ENCODE measurements around the gene CSK. TPM values are rescaled to one million over a fixed set of nuclear protein-coding genes. Genes with fewer than 3 reads are reported as not detected.
A peak's percentile ranks its signal among the peaks of the same experiment; 100 is the strongest.

CSK gene
- total RNA-seq, 2 experiments from 2014 or later, result 315 to 348 TPM

DNA sequence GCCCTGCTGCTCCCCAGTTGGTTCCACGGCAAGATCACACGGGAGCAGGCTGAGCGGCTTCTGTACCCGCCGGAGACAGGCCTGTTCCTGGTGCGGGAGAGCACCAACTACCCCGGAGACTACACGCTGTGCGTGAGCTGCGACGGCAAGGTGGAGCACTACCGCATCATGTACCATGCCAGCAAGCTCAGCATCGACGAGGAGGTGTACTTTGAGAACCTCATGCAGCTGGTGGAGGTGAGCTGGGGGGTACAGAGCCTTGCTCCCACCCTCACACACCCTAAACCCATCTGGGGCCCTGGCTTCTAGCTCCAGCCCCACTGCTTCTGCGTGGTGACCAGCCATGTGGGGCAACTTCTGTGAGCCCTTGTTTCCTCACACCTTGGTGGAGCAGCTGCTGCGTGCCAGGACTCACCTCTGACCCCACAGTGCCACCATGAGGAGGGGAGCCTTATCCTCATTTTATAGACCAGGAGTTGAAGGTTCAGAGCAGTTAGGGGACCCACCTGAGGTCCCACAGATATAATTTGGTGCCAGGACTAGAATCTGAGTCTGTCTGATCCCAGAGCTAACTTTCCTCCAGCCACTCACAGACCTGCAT lies 17.5 kb downstream of the CSK start:
- H3K4me1 Mint-ChIP-seq, result peaks cover 59% of the 10 kb centered on the region
- ChIA-PET POLR2A (interaction anchor here (1.2 kb wide), 1 partner anchor 28 kb away, joined by 5 read pairs; no protein-coding TSS in a partner anchor), CTCF (interaction anchor here (0.6 to 27.7 kb wide), 14 partner anchors 9 to 425 kb away, joined by 3 to 930 read pairs (median 4); partner anchors contain the start of gene CSK)
- no peaks in the 10 kb centered on the region for H3K27me3 Mint-ChIP-seq
- no peak overlapping the region for H3K4me3 Mint-ChIP-seq
- H3K27ac Mint-ChIP-seq, result peak overlapping the region; percentile 80
- peak; percentile 33 for DNase-seq
- peaks cover 60% of the 10 kb centered on the region for H3K36me3 Mint-ChIP-seq (ENCODE audit: low read depth)
- no peaks in the 10 kb centered on the region for H3K9me3 Mint-ChIP-seq

DNA sequence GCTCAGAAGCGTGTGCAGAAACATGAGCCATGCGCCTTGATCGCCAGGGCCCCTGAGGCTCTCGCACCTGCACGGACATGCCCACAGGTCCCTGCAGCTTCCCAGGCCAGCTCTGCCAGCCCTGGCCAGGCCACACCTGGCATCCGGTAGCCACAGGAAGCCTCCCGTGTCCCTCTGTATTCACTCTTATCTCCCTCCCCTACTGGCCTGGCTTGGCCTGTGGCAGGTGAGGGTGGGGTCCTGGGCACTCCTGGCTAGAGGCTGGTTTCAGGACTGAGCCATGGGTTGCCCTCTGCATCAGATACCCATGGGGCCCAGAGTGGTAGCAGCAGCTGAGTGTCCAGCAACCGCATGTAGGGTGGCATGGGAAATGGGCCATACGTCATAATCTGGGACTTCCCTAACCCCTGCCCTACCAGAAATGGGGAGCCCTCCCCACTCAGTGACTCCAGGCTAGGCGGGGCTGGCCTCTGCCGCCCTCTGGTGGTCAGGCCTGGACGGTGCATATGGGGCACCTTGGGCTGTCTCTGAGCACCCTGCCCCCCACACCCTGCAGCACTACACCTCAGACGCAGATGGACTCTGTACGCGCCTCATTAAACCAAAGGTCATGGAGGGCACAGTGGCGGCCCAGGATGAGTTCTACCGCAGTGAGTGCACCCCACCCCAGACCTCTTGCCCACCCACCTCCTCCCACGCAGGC lies 18.1 kb downstream of the CSK start:
- Mint-ChIP-seq H3K27me3 (no peaks in the 10 kb centered on the region), H3K4me1 (peaks cover 55% of the 10 kb centered on the region), H3K4me3 (no peak overlapping the region), H3K36me3 (ENCODE audit: low read depth) (peaks cover 63% of the 10 kb centered on the region), H3K9me3 (no peaks in the 10 kb centered on the region), H3K27ac (peak overlapping the region; percentile 80)
- ChIA-PET POLR2A (interaction anchor here (1.2 kb wide), 1 partner anchor 29 kb away, joined by 5 read pairs; no protein-coding TSS in a partner anchor), CTCF (interaction anchor here (0.6 to 27.7 kb wide), 15 partner anchors 8 to 425 kb away, joined by 3 to 930 read pairs (median 4); partner anchors contain the start of gene CSK)
- peak; percentile 86 for DNase-seq

DNA sequence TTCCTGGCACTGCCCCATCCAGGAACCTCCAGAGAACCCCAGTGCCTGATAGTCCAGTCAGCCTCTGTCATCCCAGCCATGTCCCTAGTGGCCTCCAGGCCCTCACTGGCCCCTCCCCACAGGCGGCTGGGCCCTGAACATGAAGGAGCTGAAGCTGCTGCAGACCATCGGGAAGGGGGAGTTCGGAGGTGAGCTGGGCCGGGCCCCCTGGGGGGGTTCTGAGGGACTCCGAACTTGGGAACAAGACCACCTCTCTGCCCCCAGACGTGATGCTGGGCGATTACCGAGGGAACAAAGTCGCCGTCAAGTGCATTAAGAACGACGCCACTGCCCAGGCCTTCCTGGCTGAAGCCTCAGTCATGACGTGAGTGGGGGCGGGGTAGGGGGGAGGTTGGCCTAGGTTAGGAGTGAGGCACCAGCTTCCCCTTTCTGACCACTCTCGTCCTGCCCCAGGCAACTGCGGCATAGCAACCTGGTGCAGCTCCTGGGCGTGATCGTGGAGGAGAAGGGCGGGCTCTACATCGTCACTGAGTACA lies 18.7 kb downstream of the CSK start:
- H3K9me3 Mint-ChIP-seq, result no peaks in the 10 kb centered on the region
- no peak overlapping the region for H3K4me3 Mint-ChIP-seq
- H3K27me3 Mint-ChIP-seq, result no peaks in the 10 kb centered on the region
- H3K36me3 Mint-ChIP-seq (ENCODE audit: low read depth), result peaks cover 59% of the 10 kb centered on the region
- no peak overlapping the region for H3K27ac Mint-ChIP-seq
- peaks cover 49% of the 10 kb centered on the region for H3K4me1 Mint-ChIP-seq
- CTCF ChIA-PET, result interaction anchor here (0.8 to 27.7 kb wide), 8 partner anchors 10 to 166 kb away, joined by 3 to 930 read pairs (median 6); partner anchors contain the start of genes CSK and LMAN1L
- DNase-seq, result no peak
- POLR2A ChIA-PET, result no interaction called here

DNA sequence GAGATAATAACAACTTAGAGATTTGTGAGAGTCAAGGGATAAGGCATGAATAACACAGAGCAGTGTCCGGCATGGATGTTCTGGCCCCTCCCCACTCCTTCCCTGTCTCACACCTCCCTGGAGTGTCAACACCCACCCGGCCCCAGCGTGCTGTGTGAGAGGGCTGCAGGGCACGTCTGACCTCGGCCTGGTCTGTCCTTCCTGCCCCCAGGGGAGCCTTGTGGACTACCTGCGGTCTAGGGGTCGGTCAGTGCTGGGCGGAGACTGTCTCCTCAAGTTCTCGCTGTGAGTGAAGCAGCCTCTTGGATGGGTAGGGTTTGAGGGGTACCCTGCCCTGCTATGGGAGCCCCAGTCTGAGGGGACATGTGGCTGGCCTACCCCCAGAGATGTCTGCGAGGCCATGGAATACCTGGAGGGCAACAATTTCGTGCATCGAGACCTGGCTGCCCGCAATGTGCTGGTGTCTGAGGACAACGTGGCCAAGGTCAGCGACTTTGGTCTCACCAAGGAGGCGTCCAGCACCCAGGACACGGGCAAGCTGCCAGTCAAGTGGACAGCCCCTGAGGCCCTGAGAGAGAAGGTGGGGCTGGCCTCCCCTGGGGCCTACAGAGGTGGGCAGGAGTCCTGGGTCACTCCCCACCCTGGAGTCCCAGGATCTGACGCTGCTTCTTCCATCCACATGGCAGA lies 19.6 kb downstream of the CSK start:
- ChIA-PET POLR2A (no interaction called here), CTCF (interaction anchor here (0.6 to 27.7 kb wide), 4 partner anchors 10 to 20 kb away, joined by 3 to 930 read pairs (median 6); partner anchors contain the start of genes CSK and LMAN1L)
- H3K36me3 Mint-ChIP-seq (ENCODE audit: low read depth), result peaks cover 53% of the 10 kb centered on the region
- peak; percentile 5 for DNase-seq
- no peak overlapping the region for H3K27ac Mint-ChIP-seq
- no peaks in the 10 kb centered on the region for H3K9me3 Mint-ChIP-seq
- H3K4me1 Mint-ChIP-seq, result peaks cover 45% of the 10 kb centered on the region
- H3K27me3 Mint-ChIP-seq, result no peaks in the 10 kb centered on the region
- no peak overlapping the region for H3K4me3 Mint-ChIP-seq

DNA sequence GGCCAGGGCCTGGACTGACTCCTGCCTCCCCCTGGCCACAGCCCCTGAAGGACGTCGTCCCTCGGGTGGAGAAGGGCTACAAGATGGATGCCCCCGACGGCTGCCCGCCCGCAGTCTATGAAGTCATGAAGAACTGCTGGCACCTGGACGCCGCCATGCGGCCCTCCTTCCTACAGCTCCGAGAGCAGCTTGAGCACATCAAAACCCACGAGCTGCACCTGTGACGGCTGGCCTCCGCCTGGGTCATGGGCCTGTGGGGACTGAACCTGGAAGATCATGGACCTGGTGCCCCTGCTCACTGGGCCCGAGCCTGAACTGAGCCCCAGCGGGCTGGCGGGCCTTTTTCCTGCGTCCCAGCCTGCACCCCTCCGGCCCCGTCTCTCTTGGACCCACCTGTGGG lies 20.4 kb downstream of the CSK start:
- no peaks in the 10 kb centered on the region for H3K9me3 Mint-ChIP-seq

DNA sequence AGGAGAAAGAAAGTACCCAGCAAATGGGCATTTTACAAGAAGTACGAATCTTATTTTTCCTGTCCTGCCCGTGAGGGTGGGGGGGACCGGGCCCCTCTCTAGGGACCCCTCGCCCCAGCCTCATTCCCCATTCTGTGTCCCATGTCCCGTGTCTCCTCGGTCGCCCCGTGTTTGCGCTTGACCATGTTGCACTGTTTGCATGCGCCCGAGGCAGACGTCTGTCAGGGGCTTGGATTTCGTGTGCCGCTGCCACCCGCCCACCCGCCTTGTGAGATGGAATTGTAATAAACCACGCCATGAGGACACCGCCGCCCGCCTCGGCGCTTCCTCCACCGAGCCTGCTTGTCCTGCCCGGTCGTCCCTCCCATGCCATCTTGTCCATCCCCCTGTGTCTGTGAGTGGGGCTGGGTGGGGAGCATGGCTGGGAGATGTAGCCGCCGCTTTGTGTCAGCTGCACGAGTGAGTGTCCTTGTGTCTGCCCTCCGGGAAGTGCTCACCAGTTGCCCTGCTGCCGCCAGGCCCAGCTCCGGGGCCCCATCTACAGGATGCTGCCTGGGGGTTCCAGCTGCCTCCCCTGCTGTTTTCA lies 21.1 kb downstream of the CSK start:
- Mint-ChIP-seq H3K4me3 (no peak overlapping the region), H3K27me3 (no peaks in the 10 kb centered on the region), H3K27ac (no peak overlapping the region), H3K36me3 (ENCODE audit: low read depth) (peaks cover 51% of the 10 kb centered on the region), H3K4me1 (peaks cover 44% of the 10 kb centered on the region), H3K9me3 (no peaks in the 10 kb centered on the region)
- ChIA-PET POLR2A (no interaction called here), CTCF (interaction anchor here (27.7 kb wide), 1 partner anchor 22 kb away, joined by 930 read pairs; the partner anchor contains the start of gene CSK)
- no peak for DNase-seq

More for the DNA sequence above, 20.4 kb downstream of the CSK start:
- Mint-ChIP-seq H3K36me3 (ENCODE audit: low read depth) (peaks cover 52% of the 10 kb centered on the region), H3K27ac (no peak overlapping the region), H3K4me1 (peaks cover 48% of the 10 kb centered on the region), H3K4me3 (no peak overlapping the region), H3K27me3 (no peaks in the 10 kb centered on the region)
- peak; percentile 5 for DNase-seq
- ChIA-PET POLR2A (no interaction called here), CTCF (interaction anchor here (0.7 to 27.7 kb wide), 2 partner anchors 8 to 21 kb away, joined by 4 to 930 read pairs; partner anchors contain the start of gene CSK)

DNA sequence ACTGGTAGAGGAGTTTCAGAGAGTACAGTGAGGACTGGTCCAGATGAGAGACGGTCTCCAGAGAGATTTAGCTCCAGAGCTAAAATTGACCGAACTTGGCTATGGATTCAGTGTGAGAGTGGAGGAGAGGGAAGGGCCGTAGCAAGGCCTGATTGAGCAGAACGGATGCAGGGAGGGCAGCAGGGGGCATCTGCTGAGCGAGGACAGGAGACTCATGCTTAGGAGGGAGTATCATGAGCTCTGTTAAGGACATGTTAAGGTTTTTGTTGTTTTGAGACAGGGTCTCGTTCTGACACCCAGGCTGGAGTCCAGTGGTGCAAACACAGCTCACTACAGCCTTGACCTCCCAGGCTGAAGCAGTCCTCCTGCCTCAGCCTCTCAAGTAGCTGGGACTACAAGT lies 23.1 kb downstream of the CSK start:
- peaks cover 38% of the 10 kb centered on the region for H3K36me3 Mint-ChIP-seq (ENCODE audit: low read depth)
- POLR2A ChIA-PET, result no interaction called here

DNA sequence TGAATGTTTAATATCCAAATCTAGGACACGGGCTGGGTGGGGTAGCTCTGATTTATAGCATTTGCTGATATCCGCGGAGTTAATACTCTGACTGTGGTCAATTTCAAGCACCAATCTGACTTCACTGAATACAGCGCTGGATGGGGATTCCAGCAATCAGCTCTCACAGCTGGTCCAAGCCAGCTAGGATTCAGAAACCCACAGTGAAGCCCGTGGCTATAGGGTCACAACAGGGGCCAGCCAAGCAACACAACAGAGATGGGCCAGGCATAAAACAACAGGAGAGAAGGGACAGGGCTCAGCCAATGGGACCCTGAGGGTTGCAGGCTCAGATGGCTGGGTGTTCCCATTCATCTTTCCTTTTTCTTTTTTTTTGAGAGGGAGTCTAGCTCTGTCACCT lies 25.4 kb downstream of the CSK start:
- Mint-ChIP-seq H3K9me3 (no peaks in the 10 kb centered on the region), H3K4me1 (peaks cover 20% of the 10 kb centered on the region), H3K4me3 (no peak overlapping the region), H3K27me3 (no peaks in the 10 kb centered on the region), H3K27ac (no peak overlapping the region), H3K36me3 (ENCODE audit: low read depth) (peaks cover 21% of the 10 kb centered on the region)
- ChIA-PET CTCF (interaction anchor here (1.2 to 27.7 kb wide), 2 partner anchors 11 to 26 kb away, joined by 3 to 930 read pairs; partner anchors contain the start of gene CSK), POLR2A (no interaction called here)
- no peak for DNase-seq

More for the DNA sequence above, 23.1 kb downstream of the CSK start:
- CTCF ChIA-PET, result interaction anchor here (0.5 to 27.7 kb wide), 7 partner anchors 11 to 157 kb away, joined by 3 to 930 read pairs (median 3); partner anchors contain the start of gene CSK
- H3K27ac Mint-ChIP-seq, result no peak overlapping the region
- H3K9me3 Mint-ChIP-seq, result no peaks in the 10 kb centered on the region
- H3K4me1 Mint-ChIP-seq, result peaks cover 25% of the 10 kb centered on the region
- no peak for DNase-seq
- no peak overlapping the region for H3K4me3 Mint-ChIP-seq
- H3K27me3 Mint-ChIP-seq, result no peaks in the 10 kb centered on the region

DNA sequence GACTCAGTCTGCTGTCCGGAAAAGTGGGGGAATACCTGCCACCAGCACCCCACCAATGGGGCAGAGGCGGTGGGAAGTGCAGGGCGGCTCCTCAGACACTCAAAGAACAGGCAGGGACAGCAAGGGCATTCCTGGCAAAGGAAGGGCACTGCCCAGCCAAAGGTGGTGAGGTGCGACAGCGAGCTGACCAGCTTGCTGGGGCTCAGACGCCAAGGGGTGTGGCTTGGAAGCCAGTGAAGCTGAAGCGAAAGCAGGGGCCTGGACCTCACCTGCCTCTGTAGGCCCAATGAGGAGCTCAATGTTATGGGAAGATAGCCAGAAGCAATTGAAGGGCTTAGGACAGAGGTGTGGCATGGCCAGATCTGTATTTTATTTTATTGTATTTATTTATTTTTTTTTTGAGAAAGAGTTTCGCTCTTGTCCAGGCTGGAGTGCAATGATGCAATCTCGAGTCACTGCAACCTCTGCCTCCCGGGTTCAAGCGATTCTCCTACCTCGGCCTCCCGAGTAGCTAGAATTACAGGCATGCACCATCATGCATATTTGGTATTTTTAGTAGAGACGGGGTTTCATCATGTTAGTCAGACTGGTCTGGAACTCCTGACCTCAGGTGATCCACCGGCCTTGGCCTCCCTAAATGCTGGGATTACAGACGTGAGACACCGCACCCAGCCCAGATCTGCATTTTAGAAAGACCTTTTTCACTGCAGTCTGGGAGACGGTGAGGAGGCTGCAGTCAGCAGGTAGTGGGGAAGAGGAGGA lies 26.4 kb downstream of the CSK start:
- CTCF ChIA-PET, result interaction anchor here (0.9 to 27.7 kb wide), 2 partner anchors 9 to 27 kb away, joined by 4 to 930 read pairs; partner anchors contain the start of gene CSK

DNA sequence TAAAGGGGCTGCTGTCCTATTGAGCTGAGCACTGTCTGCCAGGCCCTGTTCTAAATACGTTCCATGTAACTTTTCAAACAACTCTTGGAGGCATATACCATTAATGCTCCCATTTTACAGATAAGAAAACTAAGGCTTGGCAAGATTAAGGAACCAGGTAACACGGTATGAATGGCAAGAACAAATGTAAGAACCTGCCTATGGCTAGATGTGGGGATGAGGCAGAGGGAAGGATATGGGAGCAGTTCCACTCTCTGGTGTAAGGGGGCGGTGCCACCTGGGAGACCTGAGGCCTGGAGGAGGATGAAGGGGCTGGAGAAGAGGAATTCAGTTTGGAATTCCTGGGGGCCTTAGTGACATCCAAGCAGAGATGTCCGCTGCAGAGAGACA lies 27.0 kb downstream of the CSK start:
- peak overlapping the region; percentile 68 for H3K27ac Mint-ChIP-seq
- CTCF ChIA-PET, result interaction anchor here (0.9 to 27.7 kb wide), 3 partner anchors 9 to 28 kb away, joined by 3 to 930 read pairs (median 4); partner anchors contain the start of gene CSK
- H3K4me1 Mint-ChIP-seq, result peaks cover 19% of the 10 kb centered on the region
- H3K36me3 Mint-ChIP-seq (ENCODE audit: low read depth), result peaks cover 12% of the 10 kb centered on the region
- no peak for DNase-seq
- no peaks in the 10 kb centered on the region for H3K27me3 Mint-ChIP-seq
- no peaks in the 10 kb centered on the region for H3K9me3 Mint-ChIP-seq
- POLR2A ChIA-PET, result no interaction called here
- no peak overlapping the region for H3K4me3 Mint-ChIP-seq

More for the DNA sequence above, 26.4 kb downstream of the CSK start:
- Mint-ChIP-seq H3K36me3 (ENCODE audit: low read depth) (peaks cover 14% of the 10 kb centered on the region), H3K4me1 (peaks cover 20% of the 10 kb centered on the region), H3K27ac (peak overlapping the region; percentile 79), H3K27me3 (no peaks in the 10 kb centered on the region), H3K4me3 (no peak overlapping the region), H3K9me3 (no peaks in the 10 kb centered on the region)
- POLR2A ChIA-PET, result no interaction called here
- DNase-seq, result no peak

DNA sequence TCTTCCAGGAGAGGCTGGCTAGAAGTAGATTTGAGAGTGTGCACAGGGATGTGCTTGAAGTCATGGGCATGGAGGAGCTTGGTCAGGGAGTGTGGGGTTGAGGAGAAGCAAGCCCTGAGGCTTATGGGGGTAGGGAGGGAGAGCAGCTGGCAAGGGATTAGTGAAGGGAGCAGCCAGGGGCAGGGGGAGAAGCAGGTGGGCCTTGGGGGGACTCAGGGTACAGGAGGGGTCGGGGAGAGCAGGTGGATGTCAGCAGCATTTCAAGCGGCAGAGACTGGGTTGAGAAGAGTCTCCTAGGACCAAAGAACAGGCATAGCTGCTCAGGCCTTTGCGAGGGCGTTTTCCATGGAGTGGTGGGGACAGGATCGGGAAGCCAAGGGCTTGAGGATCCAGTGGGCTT lies 27.4 kb downstream of the CSK start:
- POLR2A ChIA-PET, result no interaction called here
- CTCF ChIA-PET, result interaction anchor here (1.0 to 27.7 kb wide), 4 partner anchors 9 to 28 kb away, joined by 3 to 930 read pairs (median 4); partner anchors contain the start of gene CSK
- DNase-seq, result no peak
- Mint-ChIP-seq H3K9me3 (no peaks in the 10 kb centered on the region), H3K36me3 (ENCODE audit: low read depth) (peaks cover 8% of the 10 kb centered on the region), H3K4me3 (no peak overlapping the region), H3K27me3 (no peaks in the 10 kb centered on the region), H3K4me1 (peaks cover 15% of the 10 kb centered on the region), H3K27ac (peak overlapping the region; percentile 68)
